ENCODE data around the gene AGT. TPM values are rescaled to one million over a fixed set of nuclear protein-coding genes. Genes with fewer than 3 reads are reported as not detected.

Gene AGT
- polyA plus RNA-seq, 1 donor (not counting 4 experiments of a cell fraction or from before 2014, with no cell fraction given): not detected

GRCh38 chr1:230708631-230709580 lies 5.0 kb downstream of the AGT start:
- H3K4me1 ChIP-seq (ENCODE audit: control insufficient read depth, extremely low read depth, insufficient read depth, low read length): no peaks in the 10 kb centered on the region
- no peak overlapping the region for H3K27ac ChIP-seq (ENCODE audit: control insufficient read depth, insufficient read depth, low read length)
- no peaks in the 10 kb centered on the region for H4K20me1 ChIP-seq (ENCODE audit: control insufficient read depth, extremely low read depth, insufficient read depth, low read length)
- dilution Hi-C loops (cut with MboI; ENCODE audit: extremely low pct_ligation_motif_present, low sequenced_read_pairs): no loop called here
- no peak overlapping the region for H2AFZ ChIP-seq (ENCODE audit: control insufficient read depth, low read length)
- H3K36me3 ChIP-seq (ENCODE audit: control insufficient read depth in 2 of 2, extremely low read depth in 1 of 2, insufficient read depth in 2 of 2, low read length in 2 of 2): no peaks in the 10 kb centered on the region
- H3K27me3 ChIP-seq (ENCODE audit: control insufficient read depth, extremely low read depth, insufficient read depth, low read length): peaks cover 4% of the 10 kb centered on the region
- no peaks in the 10 kb centered on the region for H3K9me1 ChIP-seq (ENCODE audit: control insufficient read depth, extremely low read depth, insufficient read depth, low read length)
- H3K4me3 ChIP-seq (ENCODE audit: control insufficient read depth in 2 of 3, extremely low read depth in 1 of 3, insufficient read depth in 2 of 3, low read depth in 1 of 3, low read length in 3 of 3): no peak overlapping the region
- DNase-seq (ENCODE audit: low read depth, low spot score) (no peak), FAIRE-seq (no peak)
- TF ChIP-seq CTCF (optimal IDR thresholded peaks at IDR 0.05 in 1 of 3, IDR thresholded peaks at IDR 0.05 in 1 of 3, conservative IDR thresholded peaks at IDR 0.05 in 1 of 3; ENCODE audit: extremely low read depth in 1 of 3, insufficient read depth in 2 of 3, low read length in 3 of 3) (no peak), EZH2 (IDR thresholded peaks at IDR 0.05; ENCODE audit: low read length) (no peak)
- no peaks in the 10 kb centered on the region for H3K79me2 ChIP-seq (ENCODE audit: control insufficient read depth, insufficient read depth, low read length)
- H3K9ac ChIP-seq (ENCODE audit: control insufficient read depth, extremely low read depth, insufficient read depth, low read length): no peak overlapping the region
- no peaks in the 10 kb centered on the region for H3K9me3 ChIP-seq (ENCODE audit: control insufficient read depth, low read depth, low read length)
- no peak overlapping the region for H3K4me2 ChIP-seq (ENCODE audit: control insufficient read depth, extremely low read depth, insufficient read depth, low read depth, low read length)

- H4K20me1 ChIP-seq (ENCODE audit: control insufficient read depth, extremely low read depth, insufficient read depth, low read length): no peaks in the 10 kb centered on the region
- no peak for TF ChIP-seq CTCF (optimal IDR thresholded peaks at IDR 0.05 in 1 of 3, IDR thresholded peaks at IDR 0.05 in 1 of 3, conservative IDR thresholded peaks at IDR 0.05 in 1 of 3; ENCODE audit: extremely low read depth in 1 of 3, insufficient read depth in 2 of 3, low read length in 3 of 3)
- TF ChIP-seq EZH2 (IDR thresholded peaks at IDR 0.05; ENCODE audit: low read length): no peak
- no peak overlapping the region for H2AFZ ChIP-seq (ENCODE audit: control insufficient read depth, low read length)
- H3K36me3 ChIP-seq (ENCODE audit: control insufficient read depth in 2 of 2, extremely low read depth in 1 of 2, insufficient read depth in 2 of 2, low read length in 2 of 2): no peaks in the 10 kb centered on the region
- dilution Hi-C loops (cut with MboI; ENCODE audit: extremely low pct_ligation_motif_present, low sequenced_read_pairs): no loop called here
- H3K9me3 ChIP-seq (ENCODE audit: control insufficient read depth, low read depth, low read length): no peaks in the 10 kb centered on the region
- no peak for FAIRE-seq
- no peak overlapping the region for H3K9ac ChIP-seq (ENCODE audit: control insufficient read depth, extremely low read depth, insufficient read depth, low read length)
- no peaks in the 10 kb centered on the region for H3K9me1 ChIP-seq (ENCODE audit: control insufficient read depth, extremely low read depth, insufficient read depth, low read length)
- H3K79me2 ChIP-seq (ENCODE audit: control insufficient read depth, insufficient read depth, low read length): no peaks in the 10 kb centered on the region
- H3K4me3 ChIP-seq (ENCODE audit: control insufficient read depth in 2 of 3, extremely low read depth in 1 of 3, insufficient read depth in 2 of 3, low read depth in 1 of 3, low read length in 3 of 3): no peak overlapping the region
- H3K27ac ChIP-seq (ENCODE audit: control insufficient read depth, insufficient read depth, low read length): no peak overlapping the region
- no peak overlapping the region for H3K4me2 ChIP-seq (ENCODE audit: control insufficient read depth, extremely low read depth, insufficient read depth, low read depth, low read length)
- no peak for DNase-seq (ENCODE audit: low read depth, low spot score)
- peaks cover 4% of the 10 kb centered on the region for H3K27me3 ChIP-seq (ENCODE audit: control insufficient read depth, extremely low read depth, insufficient read depth, low read length)
- H3K4me1 ChIP-seq (ENCODE audit: control insufficient read depth, extremely low read depth, insufficient read depth, low read length): no peaks in the 10 kb centered on the region
These were observed 5.9 kb downstream of the AGT start for GRCh38 chr1:230707732-230708630.
